Esophagus squamous epithelium (tissue), 4 donors: ENCODE measurements around the gene C9orf85.

Experiments used
- CTCF ChIP-seq, 6 experiments: fragments of 450-650 bp in 4 of 6; fragments of 200-600 bp in 2 of 6; sonication (generic) in 2 of 6; IDR thresholded peaks; one replicate each; pipeline ENCODE4 v1.5.1; 2016 to 2019; ENCODE audit warnings: antibody characterized with exemption in 6 of 6, mild to moderate bottlenecking in 4 of 6, moderate library complexity in 4 of 6
- POLR2A ChIP-seq, 4 donors: fragments of 450-650 bp; IDR thresholded peaks; one replicate each; pipeline ENCODE4 v1.6.1; 2017; ENCODE audit warnings: antibody characterized with exemption in 4 of 4, mild to moderate bottlenecking in 4 of 4, moderate library complexity in 3 of 4

- TF ChIP-seq CTCF (IDR thresholded peaks at IDR 0.05) (no peak), POLR2A (IDR thresholded peaks at IDR 0.05) (no peak)
Observed at GRCh38 chr9:71908825-71909224, 2.6 kb upstream of the C9orf85 start.
